Measurements from ENCODE around the gene SLC12A7.

Gene SLC12A7

DNA sequence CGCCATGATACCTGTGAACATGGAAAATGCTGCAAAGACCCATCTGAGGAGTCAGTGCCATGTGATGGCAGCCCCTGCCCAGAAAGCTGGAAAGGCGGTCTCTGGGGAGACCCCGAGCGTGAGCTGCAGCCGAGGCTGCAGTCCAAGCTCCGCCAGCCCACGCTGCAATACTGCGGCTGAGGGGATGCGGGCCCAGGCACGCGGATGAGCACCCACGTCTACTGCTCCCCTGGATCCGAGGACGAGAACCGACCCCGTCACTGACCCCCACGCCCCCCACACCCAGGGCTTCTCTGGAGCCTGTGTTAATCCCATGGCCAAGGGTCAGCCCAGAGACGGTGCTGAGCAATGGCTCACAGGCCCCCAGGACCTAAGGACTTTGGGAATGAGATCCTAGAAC lies 32.4 kb downstream of the SLC12A7 start:
- in situ Hi-C loops (cut with HindIII; ENCODE audit: low pct_unique_long_range_greater_than_20kb, low sequenced_read_pairs), result no loop called here
- TF ChIP-seq JUND (IDR thresholded peaks at IDR 0.05; ENCODE audit: low read depth), result no peak
- DNase-seq (ENCODE audit: low read depth in 1 of 2, low spot score in 1 of 2), result no peak

DNA sequence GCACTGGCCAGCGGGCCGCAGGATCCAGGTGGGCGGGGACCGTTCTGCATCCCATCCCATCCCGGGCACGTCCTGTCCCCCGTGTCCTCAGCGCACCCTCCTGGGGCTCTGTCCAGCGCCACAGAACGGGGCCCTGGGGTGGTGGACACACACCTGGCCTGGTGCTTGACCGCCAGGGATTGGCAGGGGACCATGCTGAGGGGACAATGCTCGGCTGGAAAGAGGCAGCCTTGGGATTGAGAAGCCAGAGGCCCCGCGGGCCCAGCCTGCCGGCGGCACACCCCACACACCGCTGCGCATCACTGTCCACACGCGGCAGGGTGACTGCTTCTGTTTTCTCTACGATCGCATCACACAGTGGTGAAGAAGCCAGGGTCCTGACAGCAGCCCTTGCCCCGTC lies 33.0 kb downstream of the SLC12A7 start:
- TF ChIP-seq JUND (IDR thresholded peaks at IDR 0.05; ENCODE audit: low read depth), result no peak
- DNase-seq (ENCODE audit: low read depth in 1 of 2, low spot score in 1 of 2), result no peak
- in situ Hi-C loops (cut with HindIII; ENCODE audit: low pct_unique_long_range_greater_than_20kb, low sequenced_read_pairs), result no loop called here

DNA sequence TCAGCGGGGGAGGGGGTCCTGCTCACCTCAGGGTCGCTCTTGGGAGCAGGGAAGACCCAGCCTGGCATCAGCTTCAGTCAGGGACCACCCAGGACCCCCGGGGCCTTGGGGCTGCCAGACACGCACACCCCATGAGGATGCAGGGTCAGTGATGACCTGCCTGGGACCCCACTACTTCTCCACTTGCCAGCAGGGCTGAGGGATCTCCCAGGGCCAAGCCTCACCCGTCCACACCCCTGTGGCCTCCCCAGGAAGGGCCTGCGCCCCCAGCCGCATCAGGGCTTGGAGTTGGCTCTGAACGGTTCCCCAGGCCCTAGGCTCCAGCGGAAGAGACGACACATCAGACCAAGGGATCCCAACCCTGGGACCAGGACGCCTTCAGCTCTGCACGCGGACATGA lies 33.7 kb downstream of the SLC12A7 start:
- no peak for TF ChIP-seq JUND (IDR thresholded peaks at IDR 0.05; ENCODE audit: low read depth)
- DNase-seq (ENCODE audit: low read depth in 1 of 2, low spot score in 1 of 2), result no peak
- in situ Hi-C loops (cut with HindIII; ENCODE audit: low pct_unique_long_range_greater_than_20kb, low sequenced_read_pairs), result no loop called here

DNA sequence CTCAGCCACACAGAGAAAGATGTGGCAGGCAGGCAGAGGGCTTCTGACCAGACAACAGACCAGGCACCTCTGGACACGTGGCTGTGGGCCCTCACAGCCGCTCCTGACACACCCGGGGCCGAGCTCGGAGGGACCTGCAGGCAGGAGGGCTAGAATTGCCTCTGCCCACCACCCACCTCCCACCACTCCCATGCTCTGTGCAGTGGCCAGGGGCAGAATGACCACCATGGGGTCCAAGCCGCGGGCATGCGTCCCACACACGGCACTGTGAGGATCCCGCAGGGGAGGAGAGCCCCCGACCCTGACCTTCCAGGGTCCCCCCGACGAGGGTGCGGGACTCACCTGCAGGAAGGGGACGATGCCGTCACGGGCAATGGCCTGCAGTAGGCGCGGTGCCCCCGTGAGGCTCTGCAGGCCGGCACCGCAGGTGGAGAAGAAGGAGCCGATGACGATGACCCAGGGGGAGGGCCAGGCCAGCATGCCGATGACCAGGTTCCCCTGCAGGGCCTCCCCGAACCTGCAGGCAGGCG lies 34.3 kb downstream of the SLC12A7 start:
- in situ Hi-C loops (cut with HindIII; ENCODE audit: low pct_unique_long_range_greater_than_20kb, low sequenced_read_pairs), result no loop called here
- DNase-seq (ENCODE audit: low read depth in 1 of 2, low spot score in 1 of 2), result no peak
- no peak for TF ChIP-seq JUND (IDR thresholded peaks at IDR 0.05; ENCODE audit: low read depth)

DNA sequence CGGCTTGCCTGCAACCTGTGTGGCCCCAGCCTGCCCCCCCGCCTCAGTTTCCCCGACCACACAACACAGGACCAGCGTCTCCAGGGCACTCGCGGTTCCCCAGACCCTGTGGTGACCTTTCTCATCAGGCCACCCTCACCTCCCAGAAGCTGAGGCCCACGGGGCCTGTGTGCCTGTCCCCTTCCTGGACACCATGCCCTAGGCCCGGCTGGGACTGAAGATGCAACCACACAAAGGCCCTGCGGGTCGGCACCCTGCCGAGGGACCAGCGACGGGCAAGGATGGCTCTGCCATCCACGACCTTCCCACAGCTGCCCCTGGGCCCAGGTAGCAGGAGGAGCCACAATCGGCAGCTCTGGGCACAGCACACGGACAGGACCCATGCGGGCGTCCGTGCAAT lies 34.8 kb downstream of the SLC12A7 start:
- in situ Hi-C loops (cut with HindIII; ENCODE audit: low pct_unique_long_range_greater_than_20kb, low sequenced_read_pairs), result no loop called here
- TF ChIP-seq JUND (IDR thresholded peaks at IDR 0.05; ENCODE audit: low read depth), result no peak
- DNase-seq (ENCODE audit: low read depth in 1 of 2, low spot score in 1 of 2), result no peak

- in situ Hi-C loops (cut with HindIII; ENCODE audit: low pct_unique_long_range_greater_than_20kb, low sequenced_read_pairs), result no loop called here
- no peak for DNase-seq (ENCODE audit: low read depth in 1 of 2, low spot score in 1 of 2)
- TF ChIP-seq JUND (IDR thresholded peaks at IDR 0.05; ENCODE audit: low read depth), result no peak
Measured at GRCh38 chr5:1076406-1076805, 35.5 kb downstream of the SLC12A7 start.

DNA sequence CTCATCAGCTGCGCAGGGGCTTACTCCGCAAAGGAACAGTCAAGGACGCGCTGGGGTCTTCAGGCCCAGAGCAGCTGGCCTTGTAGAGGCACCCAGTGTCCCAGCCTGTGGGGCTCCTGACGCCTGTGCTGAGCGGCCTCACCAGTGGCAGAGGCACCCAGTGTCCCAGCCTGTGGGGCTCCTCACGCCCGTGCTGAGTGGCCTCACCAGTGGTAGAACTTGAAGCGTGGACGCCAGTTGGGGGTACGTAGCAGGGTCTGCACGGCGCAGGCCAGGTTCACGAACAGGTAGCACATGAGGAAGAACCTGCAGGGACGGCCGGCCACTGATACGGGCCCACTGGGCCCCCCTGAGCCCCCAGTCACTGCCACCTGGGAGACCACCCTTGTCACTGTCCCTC lies 35.9 kb downstream of the SLC12A7 start:
- no peak for DNase-seq (ENCODE audit: low read depth in 1 of 2, low spot score in 1 of 2)
- TF ChIP-seq JUND (IDR thresholded peaks at IDR 0.05; ENCODE audit: low read depth), result no peak
- in situ Hi-C loops (cut with HindIII; ENCODE audit: low pct_unique_long_range_greater_than_20kb, low sequenced_read_pairs), result no loop called here

GRCh38 chr5:1075555-1075881 lies 36.3 kb downstream of the SLC12A7 start:
- TF ChIP-seq JUND (IDR thresholded peaks at IDR 0.05; ENCODE audit: low read depth), result no peak
- no peak for DNase-seq (ENCODE audit: low read depth in 1 of 2, low spot score in 1 of 2)
- in situ Hi-C loops (cut with HindIII; ENCODE audit: low pct_unique_long_range_greater_than_20kb, low sequenced_read_pairs), result no loop called here

GRCh38 chr5:1074816-1075554 lies 36.9 kb downstream of the SLC12A7 start:
- in situ Hi-C loops (cut with HindIII; ENCODE audit: low pct_unique_long_range_greater_than_20kb, low sequenced_read_pairs), result no loop called here
- TF ChIP-seq JUND (IDR thresholded peaks at IDR 0.05; ENCODE audit: low read depth), result no peak
- no peak for DNase-seq (ENCODE audit: low read depth in 1 of 2, low spot score in 1 of 2)

- in situ Hi-C loops (cut with HindIII; ENCODE audit: low pct_unique_long_range_greater_than_20kb, low sequenced_read_pairs), result no loop called here
- DNase-seq (ENCODE audit: low read depth in 1 of 2, low spot score in 1 of 2), result no peak
- no peak for TF ChIP-seq JUND (IDR thresholded peaks at IDR 0.05; ENCODE audit: low read depth)
Measured at GRCh38 chr5:1074226-1074625, 37.6 kb downstream of the SLC12A7 start.

- DNase-seq (ENCODE audit: low read depth in 1 of 2, low spot score in 1 of 2), result no peak
- in situ Hi-C loops (cut with HindIII; ENCODE audit: low pct_unique_long_range_greater_than_20kb, low sequenced_read_pairs), result no loop called here
- TF ChIP-seq JUND (IDR thresholded peaks at IDR 0.05; ENCODE audit: low read depth), result no peak
Measured at GRCh38 chr5:1073239-1074102, 38.4 kb downstream of the SLC12A7 start.

DNA sequence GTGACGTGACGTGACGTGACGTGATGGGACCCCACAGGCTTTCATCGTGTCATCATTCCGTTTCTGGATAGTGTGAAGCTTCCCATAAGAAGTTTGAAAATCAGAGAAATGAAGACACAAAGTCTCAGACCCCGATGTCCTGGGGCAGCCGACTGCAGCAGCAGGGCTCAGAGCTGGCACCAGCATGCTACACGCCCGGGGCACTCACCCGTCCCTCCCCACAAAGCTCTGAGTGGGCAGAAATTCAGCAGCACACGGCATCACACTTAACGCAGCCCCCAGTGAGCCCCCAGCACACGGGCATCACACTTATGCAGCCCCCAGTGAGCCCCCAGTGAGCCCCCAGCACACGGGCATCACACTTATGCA lies 42.2 kb downstream of the SLC12A7 start:
- DNase-seq (ENCODE audit: low read depth in 1 of 2, low spot score in 1 of 2), result no peak
- in situ Hi-C loops (cut with HindIII; ENCODE audit: low pct_unique_long_range_greater_than_20kb, low sequenced_read_pairs), result no loop called here
- TF ChIP-seq JUND (IDR thresholded peaks at IDR 0.05; ENCODE audit: low read depth), result no peak

Data from T47D (cell line).